Mucosa of stomach (tissue), 1 donor: Measurements from ENCODE around the gene ALK.

Experiments
- H3K27me3 ChIP-seq: one replicate; pipeline ENCODE4 v1.7.0; 2013; ENCODE audit warnings: mild to moderate bottlenecking, low read length; ENCODE audit not compliant: control insufficient read depth, insufficient read depth
- H3K36me3 ChIP-seq: one replicate; pipeline ENCODE4 v1.7.0; 2013; ENCODE audit warnings: low read length; ENCODE audit not compliant: control insufficient read depth, insufficient read depth
- H3K4me1 ChIP-seq: one replicate; pipeline ENCODE4 v1.7.0; 2013; ENCODE audit warnings: mild to moderate bottlenecking, low read length; ENCODE audit not compliant: control insufficient read depth, insufficient read depth
- H3K4me3 ChIP-seq: one replicate; pipeline ENCODE4 v1.7.0; 2013; ENCODE audit warnings: low read length
- H3K9ac ChIP-seq: one replicate; pipeline ENCODE4 v1.7.0; 2013; ENCODE audit warnings: mild to moderate bottlenecking, low read length, moderate library complexity
- H3K9me3 ChIP-seq: one replicate; pipeline ENCODE4 v1.7.0; 2013; ENCODE audit warnings: mild to moderate bottlenecking, low read length, moderate library complexity; ENCODE audit not compliant: control insufficient read depth
- donor health status: Pancreatic carcinoma.

ALK gene

DNA sequence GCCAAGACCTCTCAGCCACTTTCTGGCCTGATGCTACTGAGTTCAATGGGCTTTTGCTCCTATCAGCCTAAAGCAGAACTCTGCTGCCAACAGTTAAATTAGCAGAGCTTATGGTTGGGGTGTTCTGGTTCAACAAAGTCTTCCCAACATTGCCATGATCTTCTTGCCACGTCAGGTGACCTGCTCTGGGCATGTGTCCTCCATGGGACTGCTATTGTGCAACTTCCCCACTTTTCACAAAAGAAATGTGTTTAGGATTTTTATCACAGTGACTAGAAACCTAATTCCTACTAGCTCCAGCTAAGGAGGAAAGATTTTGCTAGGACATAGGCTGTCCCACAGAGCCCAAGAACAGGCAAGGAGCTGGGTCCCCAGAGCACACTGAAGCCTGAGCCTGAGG, 56.4 kb downstream of the ALK start:
- no peak overlapping the region for H3K9ac ChIP-seq
- no peaks in the 10 kb centered on the region for H3K36me3 ChIP-seq
- H3K4me3 ChIP-seq, result no peak overlapping the region
- H3K27me3 ChIP-seq, result no peaks in the 10 kb centered on the region
- H3K4me1 ChIP-seq, result no peaks in the 10 kb centered on the region
- no peaks in the 10 kb centered on the region for H3K9me3 ChIP-seq

GRCh38 chr2:29855924-29856639, 65.3 kb downstream of the ALK start:
- no peaks in the 10 kb centered on the region for H3K36me3 ChIP-seq
- H3K9me3 ChIP-seq, result no peaks in the 10 kb centered on the region
- no peak overlapping the region for H3K4me3 ChIP-seq
- H3K9ac ChIP-seq, result no peak overlapping the region
- no peaks in the 10 kb centered on the region for H3K4me1 ChIP-seq
- no peaks in the 10 kb centered on the region for H3K27me3 ChIP-seq

- Histone ChIP-seq H3K9ac (no peak overlapping the region), H3K9me3 (no peaks in the 10 kb centered on the region), H3K36me3 (no peaks in the 10 kb centered on the region), H3K4me3 (no peak overlapping the region), H3K4me1 (no peaks in the 10 kb centered on the region), H3K27me3 (no peaks in the 10 kb centered on the region)
These were observed 70.6 kb downstream of the ALK start for GRCh38 chr2:29850794-29851193.

GRCh38 chr2:29848566-29849310, 72.6 kb downstream of the ALK start:
- H3K36me3 ChIP-seq, result no peaks in the 10 kb centered on the region
- H3K4me3 ChIP-seq, result no peak overlapping the region
- H3K9ac ChIP-seq, result no peak overlapping the region
- no peaks in the 10 kb centered on the region for H3K4me1 ChIP-seq
- no peaks in the 10 kb centered on the region for H3K9me3 ChIP-seq
- H3K27me3 ChIP-seq, result no peaks in the 10 kb centered on the region

- no peak overlapping the region for H3K9ac ChIP-seq
- H3K4me1 ChIP-seq, result no peaks in the 10 kb centered on the region
- H3K4me3 ChIP-seq, result no peak overlapping the region
- H3K36me3 ChIP-seq, result no peaks in the 10 kb centered on the region
- H3K9me3 ChIP-seq, result no peaks in the 10 kb centered on the region
- no peaks in the 10 kb centered on the region for H3K27me3 ChIP-seq
These were observed 73.5 kb downstream of the ALK start for GRCh38 chr2:29847886-29848285.

GRCh38 chr2:29844713-29845326, 76.6 kb downstream of the ALK start:
- Histone ChIP-seq H3K27me3 (peaks cover 4% of the 10 kb centered on the region), H3K4me1 (no peaks in the 10 kb centered on the region), H3K36me3 (no peaks in the 10 kb centered on the region), H3K9ac (no peak overlapping the region), H3K9me3 (no peaks in the 10 kb centered on the region), H3K4me3 (no peak overlapping the region)

DNA sequence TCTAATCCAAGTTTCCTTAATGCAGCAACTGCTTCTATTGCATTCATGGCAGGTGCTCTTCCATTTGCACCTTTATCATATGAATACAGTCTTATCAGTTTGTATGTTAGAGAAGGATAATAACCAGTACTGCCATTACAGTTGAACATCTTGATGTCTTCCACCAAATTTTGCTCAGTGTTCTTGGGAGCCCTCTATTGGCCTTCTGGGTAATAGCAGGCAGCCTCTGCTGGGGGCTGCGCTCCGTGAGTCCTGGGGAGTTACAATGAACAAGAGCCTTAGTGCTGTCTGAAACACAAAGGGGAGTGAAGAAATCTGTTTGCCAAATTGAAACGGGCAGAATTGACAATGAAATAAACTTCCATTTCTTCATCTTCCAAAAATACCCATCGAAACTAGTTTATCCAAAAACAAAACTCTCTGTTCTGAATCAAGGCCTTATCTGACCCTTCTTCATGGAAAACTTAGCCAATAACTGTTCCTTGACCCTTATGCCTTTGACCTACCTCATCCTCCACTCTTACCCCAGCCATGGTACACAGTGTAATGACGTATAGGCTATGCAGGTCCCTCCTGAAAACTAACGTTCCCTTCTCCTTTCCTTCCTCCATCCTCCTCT, 79.9 kb downstream of the ALK start:
- no peaks in the 10 kb centered on the region for H3K9me3 ChIP-seq
- H3K36me3 ChIP-seq, result no peaks in the 10 kb centered on the region
- peaks cover 4% of the 10 kb centered on the region for H3K27me3 ChIP-seq
- H3K4me3 ChIP-seq, result no peak overlapping the region
- H3K9ac ChIP-seq, result no peak overlapping the region
- H3K4me1 ChIP-seq, result no peaks in the 10 kb centered on the region

GRCh38 chr2:29839306-29839705, 82.1 kb downstream of the ALK start:
- no peaks in the 10 kb centered on the region for H3K9me3 ChIP-seq
- no peak overlapping the region for H3K9ac ChIP-seq
- peaks cover 4% of the 10 kb centered on the region for H3K27me3 ChIP-seq
- H3K36me3 ChIP-seq, result no peaks in the 10 kb centered on the region
- no peaks in the 10 kb centered on the region for H3K4me1 ChIP-seq
- H3K4me3 ChIP-seq, result no peak overlapping the region

- Histone ChIP-seq H3K27me3 (peaks cover 4% of the 10 kb centered on the region), H3K4me1 (no peaks in the 10 kb centered on the region), H3K36me3 (no peaks in the 10 kb centered on the region), H3K9ac (no peak overlapping the region), H3K9me3 (no peaks in the 10 kb centered on the region), H3K4me3 (no peak overlapping the region)
These were observed 83.5 kb downstream of the ALK start for GRCh38 chr2:29837925-29838324.

DNA sequence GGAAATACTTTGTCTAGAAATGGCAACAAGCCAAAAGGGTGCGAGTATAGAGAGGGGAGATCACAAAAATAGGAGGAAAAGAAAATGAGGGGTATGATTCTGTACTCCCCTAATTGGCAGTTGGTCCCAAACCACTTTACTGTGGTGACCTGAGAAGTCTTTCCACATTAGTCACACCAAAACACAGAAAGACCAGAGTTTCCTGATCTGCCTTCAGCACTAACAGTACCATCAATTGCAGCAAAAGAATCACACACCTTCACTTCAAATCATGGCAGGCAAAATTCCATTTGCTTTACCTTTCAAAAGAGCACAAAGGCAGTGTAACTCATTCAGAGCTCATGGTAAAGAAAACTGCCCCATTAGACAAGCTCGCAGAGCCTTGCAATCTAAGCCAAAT, 86.8 kb downstream of the ALK start:
- Histone ChIP-seq H3K36me3 (no peaks in the 10 kb centered on the region), H3K4me1 (no peaks in the 10 kb centered on the region), H3K9ac (no peak overlapping the region), H3K9me3 (no peaks in the 10 kb centered on the region), H3K27me3 (no peaks in the 10 kb centered on the region), H3K4me3 (no peak overlapping the region)

DNA sequence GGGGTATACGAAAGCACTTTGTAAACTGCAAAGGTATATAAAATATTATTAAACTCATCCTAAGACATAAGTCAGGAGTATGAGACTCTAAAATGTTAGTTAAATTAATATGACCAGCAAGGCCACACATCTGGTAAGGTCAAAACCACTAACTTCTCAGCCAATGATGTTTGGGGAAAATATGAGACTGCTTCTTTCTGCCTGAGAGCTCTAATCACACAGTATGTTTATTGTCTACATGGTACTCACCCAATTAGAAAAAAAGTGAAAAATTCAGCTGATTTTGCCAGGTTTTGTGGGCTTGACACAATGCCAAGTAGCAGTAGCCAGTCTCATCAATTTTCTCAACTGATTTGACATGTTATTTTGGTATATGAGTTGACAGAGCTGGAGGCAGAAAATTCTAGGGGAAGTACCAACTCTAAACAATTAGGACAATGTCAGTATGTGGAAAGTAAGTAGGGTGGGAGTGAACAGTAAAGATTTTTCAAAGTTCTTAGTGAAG, 87.3 kb downstream of the ALK start:
- H3K27me3 ChIP-seq, result no peaks in the 10 kb centered on the region
- H3K4me3 ChIP-seq, result no peak overlapping the region
- no peaks in the 10 kb centered on the region for H3K36me3 ChIP-seq
- H3K9ac ChIP-seq, result no peak overlapping the region
- H3K4me1 ChIP-seq, result no peaks in the 10 kb centered on the region
- no peaks in the 10 kb centered on the region for H3K9me3 ChIP-seq

DNA sequence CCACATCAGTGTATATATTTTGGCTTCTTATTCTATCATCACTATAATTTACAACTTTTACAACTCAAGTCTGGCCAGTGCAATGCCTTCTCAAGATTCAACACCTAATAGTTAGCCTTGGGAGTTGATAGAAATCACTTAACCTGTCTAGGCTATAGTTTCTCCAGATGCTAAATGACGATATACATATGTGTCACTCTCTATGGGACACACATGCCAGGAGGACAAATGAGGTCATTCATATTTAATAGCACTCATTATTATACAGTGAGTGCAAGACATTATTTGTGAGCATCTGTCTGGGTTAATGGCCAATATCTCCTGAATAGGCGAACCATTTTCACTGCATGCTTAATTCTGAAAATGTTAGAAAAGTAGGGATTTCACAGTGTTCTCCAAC, 89.8 kb downstream of the ALK start:
- Histone ChIP-seq H3K36me3 (no peaks in the 10 kb centered on the region), H3K4me3 (no peak overlapping the region), H3K9me3 (no peaks in the 10 kb centered on the region), H3K4me1 (no peaks in the 10 kb centered on the region), H3K27me3 (no peaks in the 10 kb centered on the region), H3K9ac (no peak overlapping the region)
